ENCODE data around the gene TXK.
A peak's percentile ranks its signal among the peaks of the same experiment; 100 is the strongest.
"Not testable (repeated sequence)": the region's sequence is repeated elsewhere in the genome, so short reads cannot be mapped to it uniquely, and the experiment has no call there.

Gene TXK

DNA sequence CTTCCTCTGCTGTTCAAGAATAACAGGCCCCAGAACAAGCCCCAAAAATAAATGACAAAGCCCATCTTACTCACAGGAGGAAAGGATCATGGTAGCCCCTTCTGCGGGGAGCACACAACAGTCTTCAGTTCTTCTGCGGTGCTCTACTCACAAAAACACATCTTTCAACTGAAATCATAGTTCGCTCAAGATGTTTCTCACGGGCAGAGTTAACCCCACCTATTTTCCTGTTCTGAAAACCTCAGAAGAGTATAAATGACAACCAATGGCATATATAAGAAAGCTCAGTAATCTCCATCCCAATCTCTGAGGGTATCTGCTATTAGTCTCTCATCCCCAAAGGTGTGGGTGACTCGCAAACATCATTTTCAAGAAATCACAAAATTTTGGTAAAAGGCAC lies at the start of gene TXK:
Gene TXK, minus strand, starts transcription at position 170 of the 400 bp plus-strand sequence. Its CDS starts 80 bp downstream, at position 90.
- TF ChIP-seq GATA1 (IDR thresholded peaks at IDR 0.05; ENCODE audit: low read depth, low read length) (no peak), POLR2A (IDR thresholded peaks at IDR 0.05; ENCODE audit: low read length) (no peak)
- no peak for DNase-seq

DNA sequence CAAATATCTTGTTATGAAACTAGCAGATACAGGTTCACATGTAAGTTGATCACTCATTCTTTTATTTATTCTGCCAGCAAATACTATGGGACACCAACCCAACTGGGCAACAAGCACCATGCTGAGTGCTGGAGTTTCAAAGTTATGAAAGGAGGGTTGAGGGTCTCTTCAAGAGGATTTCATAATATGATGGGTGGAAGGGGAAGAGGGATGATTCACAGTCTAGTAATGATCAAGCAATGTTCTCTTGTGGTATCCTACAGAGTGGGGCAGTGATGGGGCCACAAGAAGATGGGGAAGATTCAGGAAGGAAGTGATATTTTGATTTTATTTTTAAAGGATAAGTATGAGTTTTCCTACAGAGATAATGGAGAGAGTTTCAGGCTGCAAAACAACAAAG lies 46.2 kb upstream of the TXK start:
- DNase-seq: no peak
- TF ChIP-seq POLR2A (IDR thresholded peaks at IDR 0.05; ENCODE audit: low read length) (no peak), GATA1 (IDR thresholded peaks at IDR 0.05; ENCODE audit: low read depth, low read length) (no peak)

DNA sequence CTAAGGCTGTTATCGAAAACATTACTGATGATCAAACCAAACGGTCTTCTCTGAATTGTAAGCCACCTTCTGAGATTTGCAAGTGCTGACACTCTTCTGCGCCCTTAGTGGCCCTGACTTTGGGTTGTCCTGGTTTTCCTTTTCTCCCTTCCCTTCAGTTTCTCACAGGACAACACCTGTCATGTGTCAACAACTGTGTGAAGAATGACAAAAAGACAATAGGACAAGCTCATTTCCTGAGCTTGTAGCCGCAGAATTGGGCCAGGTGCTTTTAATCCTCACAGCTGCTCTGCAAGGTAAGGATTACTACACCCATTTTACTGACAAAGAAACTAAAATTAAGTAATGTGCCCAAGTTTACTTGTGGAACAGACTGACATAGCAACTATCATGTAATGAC lies 44.9 kb upstream of the TXK start:
- no peak for DNase-seq
- TF ChIP-seq POLR2A (IDR thresholded peaks at IDR 0.05; ENCODE audit: low read length) (no peak), GATA1 (IDR thresholded peaks at IDR 0.05; ENCODE audit: low read depth, low read length) (no peak)

DNA sequence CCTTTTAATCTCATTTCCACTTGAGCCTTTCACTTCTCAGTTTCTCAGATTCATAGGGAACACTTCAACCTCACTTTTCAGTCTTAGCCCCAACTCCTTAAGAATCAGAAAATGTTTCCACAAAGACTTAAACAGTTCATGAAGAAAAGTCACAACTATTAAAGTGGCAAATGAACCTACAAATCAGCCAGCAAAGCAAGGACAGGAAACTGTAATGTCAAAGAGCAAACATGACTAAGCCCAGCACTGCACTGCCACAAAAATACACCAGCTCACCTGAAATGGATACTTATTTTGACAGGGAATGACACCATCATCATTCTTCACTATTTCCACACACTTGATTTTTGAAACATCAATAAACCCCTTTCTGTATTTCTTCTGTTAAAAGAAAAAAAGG lies 41.8 kb upstream of the TXK start:
- no peak for DNase-seq
- TF ChIP-seq POLR2A (IDR thresholded peaks at IDR 0.05; ENCODE audit: low read length) (no peak), GATA1 (IDR thresholded peaks at IDR 0.05; ENCODE audit: low read depth, low read length) (no peak)

DNA sequence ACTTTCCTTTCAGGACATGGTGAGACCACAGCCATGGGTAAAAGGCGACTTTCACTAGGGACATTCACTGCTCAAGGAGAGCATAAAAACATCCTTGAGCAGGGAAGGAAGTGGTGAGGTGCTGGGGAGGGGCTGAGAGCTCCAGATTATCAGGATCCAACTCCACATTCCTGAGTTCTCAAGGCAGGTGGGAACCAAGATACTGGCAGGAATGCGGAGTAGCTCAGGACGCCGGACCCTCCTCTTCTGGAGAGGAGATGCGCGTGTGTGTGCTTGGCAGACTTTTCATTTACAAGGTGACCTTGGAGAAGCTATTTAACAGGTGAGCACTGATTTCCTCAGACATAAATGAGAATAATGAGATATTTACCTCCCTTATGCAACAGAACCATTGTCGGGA lies 41.3 kb upstream of the TXK start:
- no peak for TF ChIP-seq POLR2A (IDR thresholded peaks at IDR 0.05; ENCODE audit: low read length)
- no peak for TF ChIP-seq GATA1 (IDR thresholded peaks at IDR 0.05; ENCODE audit: low read depth, low read length)
- no peak for DNase-seq

DNA sequence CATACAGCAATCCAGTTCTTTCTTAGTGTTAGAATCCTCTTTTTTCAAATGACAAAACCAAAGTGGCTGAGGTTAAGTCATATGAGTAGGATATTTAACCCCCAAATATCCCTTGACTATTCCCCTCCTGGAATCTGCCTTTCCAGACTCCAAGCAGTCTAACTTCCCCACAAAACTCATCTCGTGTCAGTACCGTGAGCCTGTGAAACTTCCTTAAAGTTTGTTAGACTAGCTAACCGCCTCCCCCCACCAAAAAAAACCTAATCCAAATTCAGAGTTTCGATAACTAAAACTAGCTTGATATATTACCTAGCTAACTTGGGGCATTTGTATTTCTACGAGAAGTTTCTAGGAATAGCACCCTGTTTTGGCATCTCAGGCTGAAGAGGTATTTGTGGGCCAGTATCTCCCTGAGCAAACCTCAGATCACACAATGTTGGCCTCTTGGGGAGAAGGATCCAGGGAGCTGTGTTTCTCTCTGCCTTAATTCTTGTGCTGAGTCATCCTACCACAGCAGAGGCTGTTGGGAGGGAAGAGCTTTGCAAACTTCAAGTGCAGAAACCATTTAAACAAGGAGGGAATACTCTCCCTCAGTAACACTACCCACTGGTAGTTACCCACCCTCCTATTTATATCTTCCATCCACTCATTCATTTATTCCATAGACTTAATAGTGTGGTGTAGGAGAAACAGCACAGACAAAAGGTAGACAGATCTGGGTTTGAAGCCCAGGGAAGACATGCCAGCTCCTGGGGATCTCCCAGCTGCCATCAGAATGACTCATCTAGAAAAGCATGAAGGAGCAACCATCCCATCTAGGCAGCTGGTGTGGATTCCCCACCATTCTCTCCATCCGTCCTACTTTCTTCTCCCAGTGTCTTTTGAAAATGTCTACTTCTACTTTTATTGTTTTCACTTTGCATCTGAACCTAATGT lies 39.3 kb upstream of the TXK start:
- TF ChIP-seq GATA1 (IDR thresholded peaks at IDR 0.05; ENCODE audit: low read depth, low read length): no peak
- TF ChIP-seq POLR2A (IDR thresholded peaks at IDR 0.05; ENCODE audit: low read length): no peak
- peak; percentile 80 for DNase-seq

DNA sequence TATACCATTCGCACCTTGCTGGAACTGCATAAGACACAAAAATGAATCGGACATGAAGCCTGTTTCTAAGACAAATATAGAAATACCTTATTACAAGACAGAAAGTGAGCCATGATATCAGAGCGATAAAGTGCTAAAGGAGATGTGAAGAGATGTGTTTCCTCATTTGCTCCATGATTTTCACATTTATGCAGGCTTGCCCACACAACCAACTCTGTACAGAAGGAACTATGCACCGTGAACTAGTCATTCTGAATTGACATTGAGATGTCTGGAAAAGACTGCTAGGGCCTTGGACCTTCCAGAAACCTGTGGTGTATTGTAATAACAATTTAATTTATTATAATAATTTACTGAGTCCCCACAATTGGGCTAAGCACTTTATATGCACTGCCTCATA lies 38.6 kb upstream of the TXK start:
- no peak for DNase-seq
- TF ChIP-seq GATA1 (IDR thresholded peaks at IDR 0.05; ENCODE audit: low read depth, low read length) (no peak), POLR2A (IDR thresholded peaks at IDR 0.05; ENCODE audit: low read length) (no peak)

DNA sequence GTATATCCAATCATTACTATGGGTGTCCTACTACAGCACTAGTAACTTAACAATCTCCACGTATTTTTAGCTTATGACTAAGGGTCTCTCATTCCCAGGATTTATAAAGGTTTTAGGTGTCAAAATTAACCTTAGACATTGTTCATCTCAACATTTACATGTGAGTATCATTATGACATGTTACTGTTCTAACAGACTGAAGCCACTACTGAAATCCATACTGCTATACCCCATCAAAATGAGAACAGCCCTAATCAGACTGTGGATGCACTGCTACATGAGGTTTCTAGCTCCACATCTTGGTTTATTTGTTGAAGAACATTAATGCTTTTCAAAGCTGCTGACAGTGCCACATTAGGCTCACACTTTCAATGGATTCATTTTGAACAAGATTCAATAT lies 35.6 kb upstream of the TXK start:
- no peak for TF ChIP-seq POLR2A (IDR thresholded peaks at IDR 0.05; ENCODE audit: low read length)
- TF ChIP-seq GATA1 (IDR thresholded peaks at IDR 0.05; ENCODE audit: low read depth, low read length): no peak
- no peak for DNase-seq

DNA sequence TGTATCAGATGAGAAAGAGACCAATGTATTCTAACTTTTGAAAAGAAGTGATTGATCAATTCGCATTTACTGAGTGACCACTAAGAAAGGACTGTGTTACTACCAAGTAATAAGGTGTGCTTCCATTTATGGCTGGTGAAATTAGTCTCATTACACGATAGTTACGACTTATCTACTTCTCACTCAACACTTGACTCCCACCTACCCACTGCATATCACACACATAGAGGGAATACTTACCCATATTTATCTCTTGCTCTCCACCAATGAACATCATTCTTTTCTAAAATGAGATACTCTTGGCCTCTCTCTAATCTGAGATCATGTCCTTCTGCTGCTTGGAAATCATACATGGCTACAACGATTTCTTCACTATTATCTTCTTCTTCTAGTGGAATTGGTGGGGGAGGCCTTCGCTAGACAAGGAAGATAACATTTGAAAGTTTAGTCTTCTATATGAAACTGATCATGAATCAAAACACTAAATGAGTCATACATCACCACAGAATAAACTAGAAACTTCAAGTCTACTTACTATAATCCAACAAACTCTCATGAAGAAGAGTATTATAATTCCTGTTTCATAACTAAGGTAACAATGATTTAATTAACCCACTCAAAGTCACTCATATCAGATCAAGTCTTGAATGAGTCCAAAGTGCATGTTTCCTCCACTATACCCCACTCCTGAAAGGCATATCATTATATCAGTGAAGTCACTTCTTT lies 33.7 kb upstream of the TXK start:
- no peak for TF ChIP-seq GATA1 (IDR thresholded peaks at IDR 0.05; ENCODE audit: low read depth, low read length)
- no peak for TF ChIP-seq POLR2A (IDR thresholded peaks at IDR 0.05; ENCODE audit: low read length)
- no peak for DNase-seq

DNA sequence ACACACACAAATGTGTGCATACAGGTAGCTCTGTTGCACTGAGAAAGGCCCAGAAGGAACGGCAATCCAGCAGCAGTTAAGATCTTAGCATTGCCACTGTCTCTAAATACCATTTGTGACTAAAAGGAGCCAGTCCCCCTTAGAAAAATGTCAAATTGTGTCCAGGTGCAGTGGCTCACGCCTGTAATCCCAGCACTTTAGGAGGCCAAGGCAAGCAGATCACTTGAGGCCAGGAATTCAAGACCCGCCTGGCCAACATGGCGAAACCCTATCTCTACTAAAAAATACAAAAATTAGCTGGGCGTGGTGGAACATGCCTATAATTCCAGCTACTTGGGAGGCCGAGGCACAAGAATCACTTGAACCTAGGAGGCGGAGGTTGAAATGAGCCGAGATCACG lies 30.5 kb upstream of the TXK start:
- not testable (repeated sequence) for DNase-seq

DNA sequence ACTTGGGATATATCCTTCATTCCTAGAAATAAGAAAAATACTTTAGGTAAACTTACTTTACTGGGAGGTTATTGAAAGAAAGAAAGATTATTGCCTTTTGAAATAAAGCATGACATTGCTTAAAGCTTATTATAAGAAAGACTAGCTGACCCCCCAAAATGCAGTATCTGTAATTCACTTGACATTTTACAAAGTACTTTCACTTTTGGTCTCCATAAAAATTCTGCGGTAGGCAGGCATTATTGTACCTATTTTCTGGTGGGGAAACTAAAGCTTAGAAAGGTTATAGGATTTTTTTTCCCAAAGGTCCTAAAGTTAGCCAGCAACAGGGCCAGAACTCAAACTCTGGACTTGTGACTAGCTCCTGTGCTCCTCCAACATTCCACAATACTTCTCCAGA lies 29.7 kb upstream of the TXK start:
- DNase-seq: no peak
- TF ChIP-seq POLR2A (IDR thresholded peaks at IDR 0.05; ENCODE audit: low read length) (no peak), GATA1 (IDR thresholded peaks at IDR 0.05; ENCODE audit: low read depth, low read length) (no peak)

DNA sequence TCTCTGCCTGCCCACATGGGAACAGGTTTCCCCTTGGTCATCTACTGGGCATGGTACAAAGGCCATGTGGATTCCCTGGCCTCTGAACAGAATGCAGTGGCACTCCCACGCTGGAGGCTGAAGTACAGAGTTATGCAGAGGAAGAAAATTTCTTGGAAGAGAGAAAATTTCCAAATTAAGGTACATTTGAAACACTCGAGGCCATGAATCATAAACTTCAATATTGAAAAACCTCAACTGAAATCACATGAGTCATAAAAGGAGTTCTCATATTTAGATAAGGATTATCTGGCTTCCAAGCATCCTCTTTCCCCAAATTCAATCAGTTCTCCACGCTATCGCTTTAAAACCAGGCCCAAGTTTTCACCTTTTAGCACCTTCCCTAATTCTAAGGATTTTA lies 28.1 kb upstream of the TXK start:
- TF ChIP-seq GATA1 (IDR thresholded peaks at IDR 0.05; ENCODE audit: low read depth, low read length) (no peak), POLR2A (IDR thresholded peaks at IDR 0.05; ENCODE audit: low read length) (no peak)
- no peak for DNase-seq

DNA sequence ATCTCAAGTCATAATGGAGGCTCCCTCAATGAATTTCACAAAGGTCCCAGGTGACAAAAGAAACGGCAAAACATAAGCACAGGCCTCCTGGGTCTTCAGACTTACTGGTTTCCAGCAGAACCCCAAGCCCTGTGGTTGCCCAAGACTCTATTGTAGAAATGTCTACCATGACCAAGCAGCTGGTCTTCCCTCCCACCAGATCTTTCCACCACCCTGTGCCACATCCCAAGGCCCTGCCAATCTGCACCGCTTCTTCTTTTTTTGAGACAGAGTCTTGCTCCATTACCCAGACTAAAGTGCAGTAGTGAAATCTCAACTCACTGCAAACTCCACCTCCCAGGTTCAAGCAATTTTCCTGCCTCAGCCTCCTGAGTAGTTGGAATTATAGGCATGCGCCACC lies 23.2 kb upstream of the TXK start:
- DNase-seq: no peak
- no peak for TF ChIP-seq POLR2A (IDR thresholded peaks at IDR 0.05; ENCODE audit: low read length)
- TF ChIP-seq GATA1 (IDR thresholded peaks at IDR 0.05; ENCODE audit: low read depth, low read length): no peak

DNA sequence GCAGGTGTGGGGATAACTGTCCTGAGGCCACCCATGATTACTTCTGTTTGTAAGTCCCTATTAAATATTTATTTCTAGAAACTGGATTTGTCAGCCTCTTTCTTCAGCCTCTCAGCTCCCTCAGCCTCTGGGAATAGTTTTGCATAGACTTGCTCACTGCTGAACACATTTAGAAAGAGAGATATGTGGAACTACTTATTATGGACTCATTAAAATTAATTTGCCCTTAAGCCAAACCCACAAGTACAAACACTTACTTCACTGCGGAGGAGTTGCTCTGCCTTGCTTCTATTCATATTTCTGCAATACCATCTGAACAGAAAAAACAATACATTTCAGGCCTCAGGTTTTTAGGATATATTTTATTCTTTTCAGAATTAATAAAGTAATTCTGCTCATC lies 22.4 kb upstream of the TXK start:
- DNase-seq: no peak
- TF ChIP-seq GATA1 (IDR thresholded peaks at IDR 0.05; ENCODE audit: low read depth, low read length) (no peak), POLR2A (IDR thresholded peaks at IDR 0.05; ENCODE audit: low read length) (no peak)

Data from erythroblast (primary cell).